HL-60/S4 treated with phorbol 12-myristate 13-acetate at 8.2 ng/mL for 4 days and 3 days (cell line): ENCODE data around the gene NRG2.

Source experiments
- in situ Hi-C: fragments of 300-500 bp; cut with MboI; formaldehyde crosslinking; loops from 2 replicates; pipeline ENCODE4 v1.15.0; 2022; ENCODE audit warnings: low sequenced_read_pairs

Gene NRG2

GRCh38 chr5:139884734-139885133, 158.4 kb downstream of the NRG2 start:
- in situ Hi-C loops = no loop called here

- in situ Hi-C loops = no loop called here
Observed at GRCh38 chr5:139884144-139884543, 159.0 kb downstream of the NRG2 start.

GRCh38 chr5:139882961-139883539, 160.0 kb downstream of the NRG2 start:
- in situ Hi-C loops = no loop called here

GRCh38 chr5:139882316-139882715, 160.8 kb downstream of the NRG2 start:
- in situ Hi-C loops = no loop called here

GRCh38 chr5:139881143-139881733, 161.9 kb downstream of the NRG2 start:
- in situ Hi-C loops = no loop called here

GRCh38 chr5:139880416-139881142, 162.5 kb downstream of the NRG2 start:
- in situ Hi-C loops = no loop called here

- in situ Hi-C loops = no loop called here
Observed at GRCh38 chr5:139878093-139878492, 165.0 kb downstream of the NRG2 start.

GRCh38 chr5:139877129-139877597, 165.9 kb downstream of the NRG2 start:
- in situ Hi-C loops = no loop called here

GRCh38 chr5:139875957-139876356, 167.1 kb downstream of the NRG2 start:
- in situ Hi-C loops = no loop called here

- in situ Hi-C loops = no loop called here
Observed at GRCh38 chr5:139872851-139873794, 170.0 kb downstream of the NRG2 start.

GRCh38 chr5:139872052-139872766, 170.9 kb downstream of the NRG2 start:
- in situ Hi-C loops = no loop called here

- in situ Hi-C loops = no loop called here
Observed at GRCh38 chr5:139871614-139872013, 171.5 kb downstream of the NRG2 start.

- in situ Hi-C loops = no loop called here
Observed at GRCh38 chr5:139870677-139871076, 172.4 kb downstream of the NRG2 start.

- in situ Hi-C loops = no loop called here
Observed at GRCh38 chr5:139869042-139869790, 173.9 kb downstream of the NRG2 start.

GRCh38 chr5:139867581-139867980, 175.5 kb downstream of the NRG2 start:
- in situ Hi-C loops = no loop called here

GRCh38 chr5:139867109-139867508, 176.0 kb downstream of the NRG2 start:
- in situ Hi-C loops = no loop called here

GRCh38 chr5:139864716-139865483, 178.2 kb downstream of the NRG2 start:
- in situ Hi-C loops = no loop called here

- in situ Hi-C loops = no loop called here
Observed at GRCh38 chr5:139863855-139864558, 179.1 kb downstream of the NRG2 start.
